NT2/D1 (cell line): ENCODE results near the gene DHRS1.

ENCODE experiments used
- DNase-seq: peaks from one replicate; pipeline ENCODE4 v3.0.0-alpha.2; 2011; ENCODE audit warnings: low read depth, low spot score
- H3K27me3 ChIP-seq: 2 replicates; pipeline ENCODE4 v1.6.0; 2011; ENCODE audit warnings: mild to moderate bottlenecking; ENCODE audit not compliant: insufficient read length, insufficient read depth
- H3K36me3 ChIP-seq: 2 replicates; pipeline ENCODE4 v1.6.1; 2011; ENCODE audit warnings: mild to moderate bottlenecking, low read length, mixed read lengths; ENCODE audit not compliant: insufficient read depth, insufficient read length
- H3K4me1 ChIP-seq: 2 replicates; pipeline ENCODE4 v1.5.1; 2011; ENCODE audit not compliant: insufficient read depth, insufficient read length
- H3K4me3 ChIP-seq: 2 replicates; pipeline ENCODE4 v1.5.1; 2011; ENCODE audit warnings: low read depth; ENCODE audit not compliant: insufficient read length
- H3K9ac ChIP-seq: 2 replicates; pipeline ENCODE4 v1.6.0; 2011; ENCODE audit warnings: low read depth; ENCODE audit not compliant: insufficient read length
- H3K9me3 ChIP-seq: 2 replicates; pipeline ENCODE4 v1.5.1; 2011; ENCODE audit warnings: mild to moderate bottlenecking, low read length; ENCODE audit not compliant: insufficient read depth
- SUZ12 ChIP-seq: IDR thresholded peaks from 2 replicates; pipeline ENCODE4 v1.6.1; 2011; ENCODE audit not compliant: insufficient read length, insufficient read depth; ENCODE audit errors: extremely low read depth
- YY1 ChIP-seq: IDR thresholded peaks from 2 replicates; pipeline ENCODE4 v1.6.1; 2011; ENCODE audit not compliant: insufficient read length, insufficient read depth
- ZNF274 ChIP-seq: IDR thresholded peaks from 2 replicates; pipeline ENCODE4 v1.6.1; 2011; ENCODE audit warnings: mild to moderate bottlenecking, low read depth, low read length

DHRS1 gene

GRCh38 chr14:24262821-24263733 lies 36.5 kb downstream of the DHRS1 start, which contains the start of gene TGM1:
TSS of gene TGM1 (minus strand) at chr14:24263177. CDS start at chr14:24262352, 825 bp downstream.
- Histone ChIP-seq H3K9me3 (no peaks in the 10 kb centered on the region), H3K9ac (no peak within 1 kb of the TSS), H3K27me3 (no peaks in the 10 kb centered on the region), H3K4me3 (no peak within 1 kb of the TSS), H3K36me3 (peaks cover 33% of the 10 kb centered on the region), H3K4me1 (peaks cover 11% of the 10 kb centered on the region)
- no peak for TF ChIP-seq ZNF274
- TF ChIP-seq SUZ12, result no peak
- no peak for TF ChIP-seq YY1
- no peak for DNase-seq

- DNase-seq, result no peak
- no peaks in the 10 kb centered on the region for H3K27me3 ChIP-seq
- H3K4me3 ChIP-seq, result no peak overlapping the region
- H3K9me3 ChIP-seq, result no peaks in the 10 kb centered on the region
- H3K4me1 ChIP-seq, result peaks cover 11% of the 10 kb centered on the region
- peaks cover 28% of the 10 kb centered on the region for H3K36me3 ChIP-seq
- TF ChIP-seq ZNF274, result no peak
- H3K9ac ChIP-seq, result no peak overlapping the region
These were observed 37.6 kb downstream of the DHRS1 start for GRCh38 chr14:24261969-24262327.

- Histone ChIP-seq H3K36me3 (peaks cover 23% of the 10 kb centered on the region), H3K9ac (no peak overlapping the region), H3K4me1 (peaks cover 11% of the 10 kb centered on the region), H3K4me3 (no peak overlapping the region), H3K9me3 (no peaks in the 10 kb centered on the region), H3K27me3 (no peaks in the 10 kb centered on the region)
- no peak for DNase-seq
- TF ChIP-seq ZNF274 (no peak), YY1 (no peak), SUZ12 (no peak)
These were observed 38.2 kb downstream of the DHRS1 start for GRCh38 chr14:24261256-24261968.

- Histone ChIP-seq H3K27me3 (no peaks in the 10 kb centered on the region), H3K9me3 (no peaks in the 10 kb centered on the region), H3K4me1 (peaks cover 11% of the 10 kb centered on the region), H3K4me3 (no peak overlapping the region), H3K9ac (no peak overlapping the region), H3K36me3 (peaks cover 20% of the 10 kb centered on the region)
- no peak for DNase-seq
- no peak for TF ChIP-seq SUZ12
- no peak for TF ChIP-seq YY1
- TF ChIP-seq ZNF274, result no peak
These were observed 38.8 kb downstream of the DHRS1 start for GRCh38 chr14:24260780-24261157.

GRCh38 chr14:24260026-24260779 lies 39.4 kb downstream of the DHRS1 start:
- no peak for TF ChIP-seq SUZ12
- no peak for TF ChIP-seq ZNF274
- TF ChIP-seq YY1, result no peak
- DNase-seq, result no peak
- H3K9me3 ChIP-seq, result no peaks in the 10 kb centered on the region
- H3K36me3 ChIP-seq, result peaks cover 22% of the 10 kb centered on the region
- H3K4me3 ChIP-seq, result no peak overlapping the region
- peaks cover 11% of the 10 kb centered on the region for H3K4me1 ChIP-seq
- H3K9ac ChIP-seq, result no peak overlapping the region
- no peaks in the 10 kb centered on the region for H3K27me3 ChIP-seq

- TF ChIP-seq SUZ12, result no peak
- no peak for TF ChIP-seq YY1
- TF ChIP-seq ZNF274, result no peak
- Histone ChIP-seq H3K4me1 (peaks cover 11% of the 10 kb centered on the region), H3K36me3 (peaks cover 28% of the 10 kb centered on the region), H3K27me3 (no peaks in the 10 kb centered on the region), H3K9me3 (no peaks in the 10 kb centered on the region), H3K9ac (no peak overlapping the region), H3K4me3 (no peak overlapping the region)
- DNase-seq, result no peak
These were observed 40.1 kb downstream of the DHRS1 start for GRCh38 chr14:24259282-24260025.
